ENCODE measurements around the gene ST8SIA6. TPM values are rescaled to one million over a fixed set of nuclear protein-coding genes. Genes with fewer than 3 reads are reported as not detected.

Gene ST8SIA6
- total and polyA plus RNA-seq, 2 of the 8 experiments (the other 6 are each of a cell fraction or from before 2014, with no cell fraction given), result 0.70 to 1.1 TPM

- TF ChIP-seq SUZ12 (IDR thresholded peaks at IDR 0.05; ENCODE audit: low read length), result peak; percentile 55; the same call in 1 of the 2 replicates
- TF ChIP-seq RBBP5 (IDR thresholded peaks at IDR 0.05; ENCODE audit: borderline replicate concordance, low read depth, low read length), result peak; percentile 92
- TF ChIP-seq CBX5 (IDR thresholded peaks at IDR 0.05; ENCODE audit: low read depth, low read length), result no peak
- no peak for TF ChIP-seq CREB1 (IDR thresholded peaks at IDR 0.05)
- TF ChIP-seq CTBP2 (IDR thresholded peaks at IDR 0.05; ENCODE audit: borderline replicate concordance, insufficient read depth, insufficient read length, low read length), result no peak
Measured at GRCh38 chr10:17453373-17454091, 863 bp downstream of the ST8SIA6 start (continued).

All from H1 (cell line).